Natural killer cell (primary cell): ENCODE measurements around the gene TMEM158. TPM values are rescaled to one million over a fixed set of nuclear protein-coding genes. Genes with fewer than 3 reads are reported as not detected.

Source experiments
- ATAC-seq, 3 donors: fragments of 150-1000 bp in 2 of 3; fragments of 200-7000 bp in 1 of 3; cut with Tn5 transposase; 1 replicate in 1 of 3; 2 replicates in 2 of 3; pipeline ENCODE4 v1.10.0; 2021; ENCODE audit warnings: mild to moderate bottlenecking in 2 of 3, moderate library complexity in 2 of 3
- DNase-seq, 2 donors: peaks; one replicate each; pipeline versions ENCODE4 v3.0.0 to v3.0.0-alpha.2; 2013 to 2021; ENCODE audit warnings: mixed read lengths in 1 of 2
- H3K27ac ChIP-seq: one replicate; pipeline ENCODE4 v1.5.1; 2013; ENCODE audit warnings: mild to moderate bottlenecking, low read length
- H3K27me3 ChIP-seq: one replicate; pipeline ENCODE4 v1.6.1; 2013; ENCODE audit warnings: low read length; ENCODE audit not compliant: control insufficient read depth, insufficient read depth
- H3K36me3 ChIP-seq: one replicate; pipeline ENCODE4 v1.6.1; 2013; ENCODE audit warnings: low read length; ENCODE audit not compliant: control insufficient read depth, insufficient read depth
- H3K4me1 ChIP-seq: one replicate; pipeline ENCODE4 v1.6.1; 2013; ENCODE audit warnings: low read length; ENCODE audit not compliant: control insufficient read depth, insufficient read depth
- H3K4me3 ChIP-seq: one replicate; pipeline ENCODE4 v1.5.1; 2013; ENCODE audit warnings: low read length
- H3K9me3 ChIP-seq: one replicate; pipeline ENCODE4 v1.6.1; 2013; ENCODE audit warnings: low read length; ENCODE audit not compliant: control insufficient read depth, insufficient read depth
- H3K27ac Mint-ChIP-seq, 2 donors: one replicate each; pipeline ENCODE4 v1.8.0; 2022; ENCODE audit warnings: mild to moderate bottlenecking in 2 of 2, mixed read lengths in 2 of 2, moderate library complexity in 1 of 2
- H3K27me3 Mint-ChIP-seq, 2 donors: one replicate each; pipeline ENCODE4 v1.8.0; 2022; ENCODE audit warnings: low read depth in 2 of 2, mixed read lengths in 2 of 2
- H3K36me3 Mint-ChIP-seq: one replicate; pipeline ENCODE4 v1.8.0; 2022; ENCODE audit warnings: mixed read lengths
- H3K4me1 Mint-ChIP-seq, 2 donors: one replicate each; pipeline ENCODE4 v1.8.0; 2022; ENCODE audit warnings: mixed read lengths in 2 of 2
- H3K4me3 Mint-ChIP-seq: one replicate; pipeline ENCODE4 v1.8.0; 2022; ENCODE audit warnings: mild to moderate bottlenecking, moderate library complexity, mixed read lengths
- H3K9me3 Mint-ChIP-seq, 2 donors: one replicate each; pipeline ENCODE4 v1.8.0; 2022; ENCODE audit warnings: mixed read lengths in 2 of 2
- CTCF ChIP-seq: fragments of 200-600 bp; IDR thresholded peaks from one replicate; pipeline ENCODE4 v1.8.0; 2022; ENCODE audit warnings: antibody characterized with exemption
- WGBS: methylation state at CpG from one replicate; pipeline ENCODE4 v1.1.7; 2013; ENCODE audit warnings: missing lambda C conversion rate; ENCODE audit not compliant: insufficient coverage; 5-methylcytosine and 5-hydroxymethylcytosine counted together
- intact Hi-C: fragments of 100-400 bp; cut with micrococcal nuclease; formaldehyde crosslinking; loops from one replicate; pipeline ENCODE4 v1.14.2; 2022
- total RNA-seq, 4 donors: library from RNA; stranded (reverse); fragments of 120-200 nt in 1 of 4; gene quantifications; one replicate each; pipeline versions ENCODE4 v1.2.3 to v1.2.4, GENCODE V29; 2013 to 2022

TMEM158 gene
- total RNA-seq, 3 donors from 2014 or later (not counting 1 experiment from before 2014, with no cell fraction given), result 0.40 to 0.47 TPM; not detected in 1

GRCh38 chr3:45182915-45183871 lies 42.9 kb downstream of the TMEM158 start:
- no peak overlapping the region for H3K4me3 Mint-ChIP-seq
- no peaks in the 10 kb centered on the region for H3K27me3 ChIP-seq
- no peak for TF ChIP-seq CTCF
- WGBS, result 61% methylated on average over 7 of the region's 7 CpGs
- peaks cover 0 to 2% of the 10 kb centered on the region in 2 donors for H3K27me3 Mint-ChIP-seq
- DNase-seq, result no peak
- intact Hi-C loops, result no loop called here
- H3K36me3 Mint-ChIP-seq, result no peaks in the 10 kb centered on the region
- H3K36me3 ChIP-seq, result no peaks in the 10 kb centered on the region
- no peak overlapping the region for H3K27ac ChIP-seq
- H3K4me3 ChIP-seq, result no peak overlapping the region
- H3K9me3 Mint-ChIP-seq, result no peaks in the 10 kb centered on the region
- no peaks in the 10 kb centered on the region for H3K9me3 ChIP-seq
- H3K4me1 Mint-ChIP-seq, result no peaks in the 10 kb centered on the region
- no peak for ATAC-seq
- no peaks in the 10 kb centered on the region for H3K4me1 ChIP-seq
- H3K27ac Mint-ChIP-seq, result no peak overlapping the region

DNA sequence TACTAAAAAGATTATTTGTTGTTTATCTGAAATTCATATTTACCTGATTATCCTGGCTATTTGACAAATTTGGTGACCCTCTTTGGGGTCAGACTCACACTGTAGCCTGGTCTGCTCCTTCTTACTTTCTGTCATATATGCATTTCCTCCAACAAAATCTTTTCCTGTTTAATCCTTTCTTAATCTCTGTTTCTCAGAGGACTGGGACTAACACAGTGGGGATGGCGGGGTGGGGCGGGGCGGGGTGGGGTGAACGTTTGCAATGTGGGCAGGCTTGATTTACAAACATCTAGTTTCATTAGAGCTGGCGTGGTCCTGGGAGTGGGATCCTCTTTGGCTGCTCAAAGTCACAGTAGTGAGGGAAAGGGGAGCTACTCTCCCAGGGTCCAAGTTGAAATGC lies 44.6 kb downstream of the TMEM158 start:
- no peaks in the 10 kb centered on the region for H3K9me3 Mint-ChIP-seq
- H3K36me3 ChIP-seq, result no peaks in the 10 kb centered on the region
- H3K27ac Mint-ChIP-seq, result no peak overlapping the region
- H3K4me1 ChIP-seq, result no peaks in the 10 kb centered on the region
- H3K27me3 ChIP-seq, result no peaks in the 10 kb centered on the region
- no peak for TF ChIP-seq CTCF
- H3K27me3 Mint-ChIP-seq, result peaks cover 0 to 2% of the 10 kb centered on the region in 2 donors
- H3K27ac ChIP-seq, result no peak overlapping the region
- H3K36me3 Mint-ChIP-seq, result no peaks in the 10 kb centered on the region
- no peaks in the 10 kb centered on the region for H3K4me1 Mint-ChIP-seq
- H3K4me3 ChIP-seq, result no peak overlapping the region
- intact Hi-C loops, result no loop called here
- no peaks in the 10 kb centered on the region for H3K9me3 ChIP-seq
- H3K4me3 Mint-ChIP-seq, result no peak overlapping the region
- DNase-seq (no peak), ATAC-seq (no peak)
- 86% methylated on average over 5 of the region's 5 CpGs for WGBS

GRCh38 chr3:45180899-45181298 lies 45.2 kb downstream of the TMEM158 start:
- ATAC-seq (no peak), DNase-seq (no peak)
- H3K27ac ChIP-seq, result no peak overlapping the region
- H3K27me3 ChIP-seq, result no peaks in the 10 kb centered on the region
- no peaks in the 10 kb centered on the region for H3K9me3 Mint-ChIP-seq
- no peak overlapping the region for H3K27ac Mint-ChIP-seq
- no peak for TF ChIP-seq CTCF
- intact Hi-C loops, result no loop called here
- no peaks in the 10 kb centered on the region for H3K36me3 Mint-ChIP-seq
- no peak overlapping the region for H3K4me3 ChIP-seq
- no peaks in the 10 kb centered on the region for H3K27me3 Mint-ChIP-seq
- H3K4me1 Mint-ChIP-seq, result no peaks in the 10 kb centered on the region
- H3K4me3 Mint-ChIP-seq, result no peak overlapping the region
- no peaks in the 10 kb centered on the region for H3K36me3 ChIP-seq
- no peaks in the 10 kb centered on the region for H3K9me3 ChIP-seq
- no peaks in the 10 kb centered on the region for H3K4me1 ChIP-seq
- 82% methylated on average over 7 of the region's 7 CpGs for WGBS
